H9 (cell line): ENCODE measurements around the gene CASP8AP2. TPM values are rescaled to one million over a fixed set of nuclear protein-coding genes. Genes with fewer than 3 reads are reported as not detected.
A peak's percentile ranks its signal among the peaks of the same experiment; 100 is the strongest.

Experiments used
- DNase-seq: peaks from one replicate; pipeline ENCODE4 v3.0.0-alpha.2; 2017
- H2AFZ ChIP-seq: one replicate; pipeline ENCODE4 v1.6.1; 2013; ENCODE audit warnings: mild to moderate bottlenecking, low read length, control low read depth, moderate library complexity
- H2AK5ac ChIP-seq: 2 replicates; pipeline ENCODE4 v1.6.1; 2013; ENCODE audit warnings: low read length, control low read depth, mixed read lengths; ENCODE audit not compliant: insufficient read length
- H2BK120ac ChIP-seq: one replicate; pipeline ENCODE4 v1.6.1; 2013; ENCODE audit warnings: low read depth, mild to moderate bottlenecking, low read length, control low read depth, inconsistent platforms; ENCODE audit not compliant: poor library complexity, severe bottlenecking
- H2BK12ac ChIP-seq: 2 replicates; pipeline ENCODE4 v1.6.1; 2013; ENCODE audit warnings: low read length, control low read depth, mixed read lengths, low read depth; ENCODE audit not compliant: insufficient read length
- H2BK15ac ChIP-seq: 2 replicates; pipeline ENCODE4 v1.6.1; 2013; ENCODE audit warnings: low read depth, low read length, control low read depth
- H2BK20ac ChIP-seq: one replicate; pipeline ENCODE4 v1.6.1; 2013; ENCODE audit warnings: low read depth, mild to moderate bottlenecking, low read length, control low read depth, inconsistent platforms; ENCODE audit not compliant: poor library complexity, severe bottlenecking
- H2BK5ac ChIP-seq: 2 replicates; pipeline ENCODE4 v1.6.1; 2013; ENCODE audit warnings: low read length, control low read depth, mixed read lengths; ENCODE audit not compliant: insufficient read length
- H3K14ac ChIP-seq: 2 replicates; pipeline ENCODE4 v1.6.1; 2013; ENCODE audit warnings: low read length, control low read depth; ENCODE audit not compliant: insufficient read depth
- H3K18ac ChIP-seq: 2 replicates; pipeline ENCODE4 v1.6.1; 2013; ENCODE audit warnings: low read depth, mild to moderate bottlenecking, mixed read lengths, low read length, control low read depth; ENCODE audit not compliant: insufficient read length
- H3K23ac ChIP-seq: 2 replicates; pipeline ENCODE4 v1.6.1; 2013; ENCODE audit warnings: low read length, control low read depth, mixed read lengths, low read depth; ENCODE audit not compliant: insufficient read length
- H3K23me2 ChIP-seq: 2 replicates; pipeline ENCODE4 v1.6.1; 2013; ENCODE audit warnings: low read depth, mild to moderate bottlenecking, mixed read lengths, low read length, control low read depth; ENCODE audit not compliant: insufficient read length, poor library complexity, severe bottlenecking
- H3K27ac ChIP-seq: 2 replicates; pipeline ENCODE4 v1.5.1; 2013; ENCODE audit warnings: low read length, control low read depth, mixed read lengths, low read depth; ENCODE audit not compliant: insufficient read length
- H3K27me3 ChIP-seq: 2 replicates; pipeline ENCODE4 v1.6.1; 2013; ENCODE audit warnings: low read length, control low read depth, inconsistent platforms; ENCODE audit not compliant: insufficient read depth
- H3K4ac ChIP-seq: 2 replicates; pipeline ENCODE4 v1.6.1; 2013; ENCODE audit warnings: low read depth, mild to moderate bottlenecking, control low read depth, inconsistent platforms, low read length, moderate library complexity
- H3K4me1 ChIP-seq: 2 replicates; pipeline ENCODE4 v1.6.1; 2013; ENCODE audit warnings: low read length, control low read depth, inconsistent platforms; ENCODE audit not compliant: insufficient read depth
- H3K4me2 ChIP-seq: 2 replicates; pipeline ENCODE4 v1.6.1; 2013; ENCODE audit warnings: low read length, control low read depth, mixed read lengths; ENCODE audit not compliant: insufficient read length, insufficient read depth
- H3K56ac ChIP-seq: 2 replicates; pipeline ENCODE4 v1.6.1; 2013; ENCODE audit warnings: low read depth, mild to moderate bottlenecking, mixed read lengths, low read length, control low read depth; ENCODE audit not compliant: insufficient read length
- H3K79me1 ChIP-seq: 2 replicates; pipeline ENCODE4 v1.6.1; 2013; ENCODE audit warnings: low read depth, mild to moderate bottlenecking, moderate library complexity, low read length, control low read depth, inconsistent platforms; ENCODE audit not compliant: insufficient read depth, poor library complexity, severe bottlenecking
- H3K79me2 ChIP-seq: 2 replicates; pipeline ENCODE4 v1.6.1; 2013; ENCODE audit warnings: low read length, control low read depth, inconsistent platforms; ENCODE audit not compliant: insufficient read depth
- H3K9ac ChIP-seq: 2 replicates; pipeline ENCODE4 v1.6.1; 2013; ENCODE audit warnings: low read length, control low read depth, mixed read lengths; ENCODE audit not compliant: insufficient read length; ENCODE audit errors: extremely low read depth
- H3K9me3 ChIP-seq: one replicate; pipeline ENCODE4 v1.6.1; 2013; ENCODE audit warnings: low read depth, low read length, inconsistent platforms; ENCODE audit not compliant: control insufficient read depth
- H3T11ph ChIP-seq: one replicate; pipeline ENCODE4 v1.6.1; 2013; ENCODE audit warnings: mild to moderate bottlenecking, low read length, control low read depth, inconsistent platforms
- H4K20me1 ChIP-seq: one replicate; pipeline ENCODE4 v1.6.1; 2013; ENCODE audit not compliant: control insufficient read depth, insufficient read length, insufficient read depth
- H4K5ac ChIP-seq: 2 replicates; pipeline ENCODE4 v1.6.1; 2013; ENCODE audit warnings: low read depth, mild to moderate bottlenecking, mixed read lengths, low read length, control low read depth; ENCODE audit not compliant: insufficient read length
- H4K8ac ChIP-seq: replicated peaks from 2 replicates; pipeline ENCODE4 v1.6.1; 2013; ENCODE audit warnings: low read length, control low read depth, mixed read lengths, low read depth; ENCODE audit not compliant: insufficient read length
- H4K91ac ChIP-seq: 2 replicates; pipeline ENCODE4 v1.6.1; 2013; ENCODE audit warnings: low read depth, mild to moderate bottlenecking, moderate library complexity, mixed read lengths, low read length, control low read depth; ENCODE audit not compliant: insufficient read length
- H3K27ac Mint-ChIP-seq, 3 experiments: 2 replicates in 2 of 3; 3 replicates in 1 of 3; pipeline ENCODE4 v1.8.0; 2020 to 2021; ENCODE audit warnings: mixed read lengths in 3 of 3, mild to moderate bottlenecking in 1 of 3, moderate library complexity in 1 of 3
- H3K27me3 Mint-ChIP-seq: 2 replicates; pipeline ENCODE4 v1.8.0; 2021; ENCODE audit warnings: low read depth, mild to moderate bottlenecking, moderate library complexity, mixed read lengths
- H3K36me3 Mint-ChIP-seq, 3 experiments: 2 replicates in 2 of 3; 3 replicates in 1 of 3; pipeline ENCODE4 v1.8.0; 2020 to 2021; ENCODE audit warnings: low read depth in 3 of 3, mixed read lengths in 3 of 3; ENCODE audit not compliant: insufficient read depth in 1 of 3
- H3K4me1 Mint-ChIP-seq, 2 experiments: 2 replicates each; pipeline ENCODE4 v1.8.0; 2020; ENCODE audit warnings: mixed read lengths in 2 of 2
- H3K4me3 Mint-ChIP-seq, 2 experiments: 2 replicates in 1 of 2; 3 replicates in 1 of 2; pipeline ENCODE4 v1.8.0; 2020 to 2021; ENCODE audit warnings: mild to moderate bottlenecking in 2 of 2, mixed read lengths in 2 of 2, moderate library complexity in 1 of 2
- H3K9me3 Mint-ChIP-seq, 2 experiments: 2 replicates in 1 of 2; 3 replicates in 1 of 2; pipeline ENCODE4 v1.8.0; 2020; ENCODE audit warnings: mild to moderate bottlenecking in 2 of 2, mixed read lengths in 2 of 2, moderate library complexity in 1 of 2
- WGBS: extraction: QIAGEN DNeasy Blood & Tissue Kit; methylation state at CpG from one replicate; pipeline ENCODE4 v1.1.7; 2013; ENCODE audit warnings: missing lambda C conversion rate, low lambda C conversion rate, mixed read lengths; ENCODE audit not compliant: insufficient read length; ENCODE audit errors: extremely low coverage; 5-methylcytosine and 5-hydroxymethylcytosine counted together
- total RNA-seq: library from RNA; stranded (reverse); gene quantifications from 2 replicates; pipeline ENCODE4 v1.2.1, GENCODE V29; 2021
- TF ChIP-seq, protein P1 (sequence below): fragments of 200-600 bp; sonication (generic); conservative IDR thresholded peaks from 3 replicates; pipeline ENCODE4 v1.8.0; 2021; ENCODE audit warnings: antibody characterized with exemption, mild to moderate bottlenecking

CASP8AP2 gene
- total RNA-seq, 1 experiment from 2014 or later, result 33.6 TPM

DNA sequence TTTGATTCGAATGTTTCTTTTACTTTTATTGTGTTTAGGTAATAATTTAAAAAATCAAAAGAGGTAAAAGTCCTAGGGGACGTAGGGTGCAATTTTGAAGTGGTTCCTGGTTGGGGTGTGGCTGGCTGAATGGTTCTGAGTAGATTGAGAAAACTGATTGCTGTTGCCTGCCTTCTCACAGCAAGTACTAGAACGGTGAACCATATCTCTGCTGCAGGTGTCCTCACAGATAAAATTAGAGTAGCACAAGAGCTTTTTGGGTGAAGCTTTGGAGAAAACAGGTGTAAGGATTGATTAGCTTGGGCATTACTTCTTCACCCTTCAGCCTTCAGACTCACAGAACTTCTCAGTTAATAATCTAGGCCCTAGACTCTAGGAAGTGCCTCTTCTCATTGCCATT lies 44.8 kb downstream of the CASP8AP2 start:
- no peak overlapping the region for H3K18ac ChIP-seq
- no peaks in the 10 kb centered on the region for H3K79me2 ChIP-seq
- H2BK120ac ChIP-seq, result no peak overlapping the region
- H3K4ac ChIP-seq, result no peak overlapping the region
- H3K27ac ChIP-seq, result no peak overlapping the region
- no peak overlapping the region for H3K9ac ChIP-seq
- no peak overlapping the region for H2AK5ac ChIP-seq
- WGBS, result 100% methylated on average over 1 of the region's 3 CpGs
- H2AFZ ChIP-seq, result no peak overlapping the region
- Mint-ChIP-seq H3K36me3 (peaks cover 10 to 45% (median 26%) of the 10 kb centered on the region in 3 experiments; a peak in 6 of 7 replicates), H3K4me1 (no peaks in the 10 kb centered on the region), H3K4me3 (no peak overlapping the region), H3K9me3 (no peaks in the 10 kb centered on the region), H3K27me3 (no peaks in the 10 kb centered on the region), H3K27ac (peak overlapping the region in 1 of 3 experiments; percentile 57; a peak in 3 of 7 replicates)
- H2BK5ac ChIP-seq, result no peak overlapping the region
- H4K5ac ChIP-seq, result no peak overlapping the region
- no peak overlapping the region for H3K4me2 ChIP-seq
- no peak overlapping the region for H3K56ac ChIP-seq
- H2BK15ac ChIP-seq, result no peak overlapping the region
- H4K20me1 ChIP-seq, result no peaks in the 10 kb centered on the region
- no peaks in the 10 kb centered on the region for H3K23me2 ChIP-seq
- no peaks in the 10 kb centered on the region for H3K9me3 ChIP-seq
- H3K4me1 ChIP-seq, result no peaks in the 10 kb centered on the region
- no peak overlapping the region for H4K8ac ChIP-seq
- H3K23ac ChIP-seq, result no peak overlapping the region
- H3K27me3 ChIP-seq, result no peaks in the 10 kb centered on the region
- no peak overlapping the region for H2BK12ac ChIP-seq
- H4K91ac ChIP-seq, result no peak overlapping the region
- no peaks in the 10 kb centered on the region for H3K79me1 ChIP-seq
- TF ChIP-seq, protein P1, sequence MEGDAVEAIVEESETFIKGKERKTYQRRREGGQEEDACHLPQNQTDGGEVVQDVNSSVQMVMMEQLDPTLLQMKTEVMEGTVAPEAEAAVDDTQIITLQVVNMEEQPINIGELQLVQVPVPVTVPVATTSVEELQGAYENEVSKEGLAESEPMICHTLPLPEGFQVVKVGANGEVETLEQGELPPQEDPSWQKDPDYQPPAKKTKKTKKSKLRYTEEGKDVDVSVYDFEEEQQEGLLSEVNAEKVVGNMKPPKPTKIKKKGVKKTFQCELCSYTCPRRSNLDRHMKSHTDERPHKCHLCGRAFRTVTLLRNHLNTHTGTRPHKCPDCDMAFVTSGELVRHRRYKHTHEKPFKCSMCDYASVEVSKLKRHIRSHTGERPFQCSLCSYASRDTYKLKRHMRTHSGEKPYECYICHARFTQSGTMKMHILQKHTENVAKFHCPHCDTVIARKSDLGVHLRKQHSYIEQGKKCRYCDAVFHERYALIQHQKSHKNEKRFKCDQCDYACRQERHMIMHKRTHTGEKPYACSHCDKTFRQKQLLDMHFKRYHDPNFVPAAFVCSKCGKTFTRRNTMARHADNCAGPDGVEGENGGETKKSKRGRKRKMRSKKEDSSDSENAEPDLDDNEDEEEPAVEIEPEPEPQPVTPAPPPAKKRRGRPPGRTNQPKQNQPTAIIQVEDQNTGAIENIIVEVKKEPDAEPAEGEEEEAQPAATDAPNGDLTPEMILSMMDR, result no peak
- no peak overlapping the region for H3T11ph ChIP-seq
- DNase-seq, result no peak
- H3K14ac ChIP-seq, result no peak overlapping the region
- no peak overlapping the region for H2BK20ac ChIP-seq
